GM12874 (cell line): ENCODE measurements around the gene CDRT4.

Experiments used
- CTCF ChIP-seq: IDR thresholded peaks from 2 replicates; pipeline ENCODE4 v1.5.1; 2011; ENCODE audit warnings: low read depth, mild to moderate bottlenecking, control low read depth, low read length, moderate library complexity; ENCODE audit not compliant: insufficient read depth

CDRT4 gene

GRCh38 chr17:15501282-15501681, 33.9 kb upstream of the CDRT4 start:
- TF ChIP-seq CTCF: no peak

GRCh38 chr17:15498107-15498506, 30.7 kb upstream of the CDRT4 start:
- no peak for TF ChIP-seq CTCF

GRCh38 chr17:15496735-15497670, 29.6 kb upstream of the CDRT4 start:
- no peak for TF ChIP-seq CTCF

GRCh38 chr17:15494821-15495220, 27.4 kb upstream of the CDRT4 start:
- no peak for TF ChIP-seq CTCF

- TF ChIP-seq CTCF: no peak
These were observed 26.2 kb upstream of the CDRT4 start for GRCh38 chr17:15493693-15494035.

- TF ChIP-seq CTCF: no peak
These were observed 25.6 kb upstream of the CDRT4 start for GRCh38 chr17:15492791-15493692.

GRCh38 chr17:15492186-15492585, 24.8 kb upstream of the CDRT4 start:
- no peak for TF ChIP-seq CTCF
